ENCODE measurements around the gene OR2V1. TPM values are rescaled to one million over a fixed set of nuclear protein-coding genes. Genes with fewer than 3 reads are reported as not detected.
"Not testable (repeated sequence)": the region's sequence is repeated elsewhere in the genome, so short reads cannot be mapped to it uniquely, and the experiment has no call there.

Gene OR2V1
- total RNA-seq, 1 donor from 2014 or later, result not detected

GRCh38 chr5:181101930-181102674 lies 28.9 kb downstream of the OR2V1 start:
- not testable (repeated sequence) for DNase-seq

DNA sequence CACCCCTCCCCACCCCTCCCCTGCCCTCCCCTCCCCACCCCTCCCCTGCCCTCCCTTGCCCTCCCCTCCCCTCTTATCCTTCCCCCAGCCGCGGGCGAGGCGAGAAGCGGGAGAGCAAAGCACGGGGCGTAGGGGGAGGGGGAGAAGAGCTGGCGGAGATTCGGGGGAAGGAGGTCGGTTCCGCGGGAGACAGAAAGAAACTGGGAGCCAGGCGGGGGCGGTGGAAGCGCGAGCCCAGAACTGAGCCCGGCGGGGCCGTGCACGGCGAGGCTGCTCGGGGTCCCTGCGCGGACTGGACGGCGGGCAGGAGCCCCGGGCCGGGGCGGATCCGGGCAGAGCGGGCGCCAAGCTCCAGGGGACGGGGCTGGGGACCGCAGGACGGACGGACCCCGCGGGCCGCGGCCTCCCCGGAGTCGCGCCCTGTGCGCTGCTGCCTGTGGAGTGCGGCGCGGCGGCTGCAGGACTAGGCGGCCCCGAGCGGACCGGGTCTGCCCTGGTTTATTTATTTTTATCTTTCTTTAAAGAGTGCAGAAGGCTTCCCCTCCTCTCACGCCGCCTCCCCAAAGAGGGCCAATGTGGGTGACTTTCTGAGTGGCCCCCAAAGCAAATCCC lies 29.8 kb downstream of the OR2V1 start:
- not testable (repeated sequence) for DNase-seq

DNA sequence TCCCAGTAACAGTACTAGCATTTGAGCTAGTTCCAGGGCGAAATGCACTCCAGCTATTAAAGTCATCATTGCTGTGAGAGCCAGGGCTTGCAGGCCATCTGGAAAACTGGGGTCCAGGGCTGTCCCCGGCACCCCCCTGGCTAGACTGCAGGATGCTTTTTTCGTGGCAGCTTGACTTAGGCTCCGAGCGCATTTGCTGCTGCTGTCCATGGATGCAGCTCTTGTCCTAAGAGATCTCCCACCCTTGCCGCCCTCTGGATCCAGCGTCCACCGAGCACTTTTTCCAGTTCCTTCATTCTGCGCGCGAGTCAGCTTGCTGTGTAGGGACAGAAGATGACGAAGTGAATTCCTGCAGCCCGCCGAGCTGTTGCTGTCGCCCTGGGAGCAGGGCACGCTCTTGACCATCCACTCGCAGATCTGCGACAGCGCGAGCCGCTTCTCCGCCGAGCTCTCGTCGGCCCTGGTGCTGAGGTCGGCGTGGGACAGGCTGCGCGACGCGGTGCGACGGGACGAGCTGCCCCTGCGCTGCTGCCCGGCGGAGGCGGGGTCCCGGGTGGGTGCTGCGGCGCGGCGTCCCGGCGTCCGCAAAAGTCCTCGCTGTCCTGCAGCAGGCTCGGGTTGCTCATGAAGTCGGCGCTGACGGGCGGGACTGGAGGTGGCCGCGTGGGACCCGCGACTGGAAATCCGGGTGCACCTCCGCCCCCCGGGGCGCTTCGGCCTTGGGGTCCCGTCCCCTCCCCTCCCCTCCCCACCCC lies 30.7 kb downstream of the OR2V1 start:
- DNase-seq, result no peak

GRCh38 chr5:181099602-181100086 lies 31.3 kb downstream of the OR2V1 start:
- DNase-seq, result no peak

DNA sequence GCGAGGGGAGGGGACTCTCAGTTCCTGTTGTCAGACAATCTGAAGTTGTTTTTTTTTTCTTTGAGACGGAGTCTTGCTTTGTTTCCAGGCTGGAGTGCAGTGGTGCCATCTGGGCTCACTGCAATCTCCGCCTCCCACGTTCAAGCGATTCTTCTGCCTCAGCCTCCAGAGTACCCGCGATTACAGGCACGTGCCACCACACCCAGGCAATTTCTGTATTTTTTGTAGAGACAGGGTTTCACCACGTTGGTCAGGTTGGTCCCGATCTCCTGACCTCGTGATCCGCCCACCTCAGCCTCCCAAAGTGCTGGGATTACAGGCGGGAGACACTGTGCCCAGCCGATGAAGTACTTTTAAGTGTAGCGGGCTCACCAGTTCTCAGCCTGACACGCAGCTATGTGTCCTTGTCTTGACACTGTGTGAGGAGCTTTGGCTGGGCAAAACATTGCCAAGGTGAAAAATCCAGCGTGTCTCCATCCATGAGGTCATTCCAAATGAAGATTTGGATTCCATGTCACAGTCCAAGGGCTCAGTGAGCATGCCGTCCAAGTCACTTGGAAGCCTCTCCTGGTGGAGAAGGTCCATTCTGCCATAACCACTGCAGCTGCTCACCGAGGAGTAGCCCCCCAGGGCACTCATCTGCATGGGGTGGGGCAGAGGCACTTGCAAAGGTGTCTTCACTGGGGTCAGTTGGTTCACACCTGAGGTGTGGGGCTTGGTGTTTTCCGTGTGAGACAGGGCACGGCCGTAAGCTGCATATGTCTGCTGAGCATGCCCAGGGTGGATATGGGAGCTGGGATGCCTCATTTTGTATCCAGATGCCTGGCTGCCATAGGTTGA lies 32.0 kb downstream of the OR2V1 start:
- no peak for DNase-seq

GRCh38 chr5:181097759-181098491 lies 33.0 kb downstream of the OR2V1 start:
- not testable (repeated sequence) for DNase-seq

GRCh38 chr5:181097383-181097753 lies 33.6 kb downstream of the OR2V1 start:
- DNase-seq, result not testable (repeated sequence)

GRCh38 chr5:181096721-181097382 lies 34.1 kb downstream of the OR2V1 start:
- not testable (repeated sequence) for DNase-seq

GRCh38 chr5:181095162-181095561 lies 35.8 kb downstream of the OR2V1 start:
- DNase-seq, result not testable (repeated sequence)

DNA sequence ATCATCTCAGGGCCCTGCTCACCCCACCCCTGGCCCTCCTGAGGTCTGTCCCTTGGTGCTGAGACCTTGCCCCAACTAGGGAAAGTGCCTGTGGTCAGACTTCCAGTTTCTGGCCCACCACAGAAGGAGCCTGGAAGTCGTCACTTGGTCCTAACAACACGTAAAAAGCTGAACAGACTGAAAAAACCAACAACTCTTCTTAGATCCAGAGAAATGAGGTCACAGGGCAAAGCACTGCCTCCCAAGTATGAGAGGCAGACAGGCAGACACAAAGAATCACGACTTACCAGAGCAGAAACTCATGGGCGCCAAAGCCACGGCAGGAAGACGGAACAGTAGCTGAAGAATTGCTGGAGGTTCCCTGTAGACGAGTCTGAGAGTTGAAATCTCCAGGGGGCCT lies 38.5 kb downstream of the OR2V1 start:
- no peak for DNase-seq

- DNase-seq, result no peak
Measured at GRCh38 chr5:181088289-181088688, 42.7 kb downstream of the OR2V1 start.

DNA sequence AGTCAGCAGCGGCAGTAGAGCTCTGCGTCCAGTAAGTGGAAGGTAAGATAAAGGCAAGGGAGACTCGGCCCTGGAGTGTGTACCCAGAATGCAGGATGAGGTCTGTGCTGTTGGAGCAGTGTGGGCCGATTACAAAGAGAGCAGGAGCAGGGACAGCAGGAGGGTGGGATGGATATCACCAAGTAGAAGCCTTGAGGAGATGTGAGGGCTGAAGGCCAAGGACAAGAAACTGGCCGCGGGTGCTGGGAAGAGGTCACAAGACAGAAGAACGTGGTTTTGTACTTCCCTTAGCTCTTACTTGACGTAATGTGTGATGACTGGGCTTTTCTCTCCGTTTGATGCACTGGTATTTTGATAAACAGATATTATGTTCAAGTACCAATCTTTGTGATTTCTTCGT lies 43.7 kb downstream of the OR2V1 start:
- no peak for DNase-seq

GRCh38 chr5:181086884-181087205 lies 44.1 kb downstream of the OR2V1 start:
- DNase-seq, result no peak

DNA sequence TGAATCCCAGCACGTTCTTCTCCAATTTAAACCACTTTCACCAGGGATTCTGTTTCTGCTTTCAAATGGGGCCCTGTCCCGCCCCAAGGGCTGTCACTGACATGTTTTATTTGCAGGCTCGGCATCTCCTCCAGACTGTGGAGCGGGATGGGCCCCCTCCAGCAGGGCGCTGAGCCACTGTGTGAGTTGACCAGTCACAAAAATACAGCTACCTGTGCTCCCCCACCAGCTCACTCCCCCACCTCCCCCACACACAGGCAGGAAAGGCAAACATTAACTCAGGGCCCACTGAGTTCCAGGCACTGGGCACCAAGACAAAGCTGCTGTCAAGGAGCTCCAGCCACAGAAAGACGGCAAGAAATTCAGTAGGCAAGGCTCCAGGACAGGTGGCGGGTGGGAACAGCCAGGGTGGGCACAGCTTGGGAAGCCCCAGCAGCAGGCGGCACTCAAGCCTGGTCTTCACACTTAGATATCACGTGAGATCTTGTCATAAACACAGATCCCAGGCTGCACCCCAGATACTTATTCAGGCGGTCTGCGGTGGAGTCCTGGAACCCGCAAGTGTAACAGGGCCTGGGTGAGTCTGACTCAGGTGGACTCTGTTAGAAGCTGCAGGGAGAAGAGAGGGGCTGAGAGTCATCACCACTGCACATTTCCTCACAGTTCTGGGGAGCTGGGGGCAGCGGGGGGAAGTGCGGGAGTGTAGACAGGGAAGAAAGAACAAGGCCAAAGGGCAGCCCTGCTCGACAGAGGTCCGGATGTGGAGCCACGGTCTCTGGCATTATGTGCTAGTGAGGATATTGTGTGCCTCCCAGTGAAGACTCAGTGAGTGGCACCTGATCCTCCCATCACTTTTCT lies 44.7 kb downstream of the OR2V1 start:
- no peak for DNase-seq

GRCh38 chr5:181084621-181085195 lies 46.3 kb downstream of the OR2V1 start:
- DNase-seq, result no peak

DNA sequence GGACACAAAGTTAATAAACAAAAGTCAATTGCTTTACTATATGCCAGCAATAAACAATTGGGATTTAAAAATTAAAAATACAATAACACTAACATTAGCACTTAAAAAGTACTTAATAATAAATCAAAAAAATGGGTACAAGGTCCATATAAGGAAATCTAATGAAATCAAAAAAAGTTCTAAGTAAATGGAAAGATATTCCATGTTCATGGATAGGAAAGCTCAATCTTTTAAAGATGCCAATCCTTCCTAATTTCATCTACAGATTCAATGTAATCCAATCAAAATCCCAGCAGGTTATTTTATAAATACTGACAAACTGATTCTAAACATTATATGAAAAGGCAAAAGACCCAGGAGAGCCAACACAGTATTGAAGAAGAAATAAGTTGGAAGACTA lies 49.0 kb downstream of the OR2V1 start:
- DNase-seq, result no peak

- no peak for DNase-seq
Measured at GRCh38 chr5:181076920-181077319, 54.0 kb downstream of the OR2V1 start.

Data from skin of body (tissue), 2 donors.